Ishikawa (cell line): ENCODE results near the gene LCMT1.
A peak's percentile ranks its signal among the peaks of the same experiment; 100 is the strongest.

Experiments
- CEBPB ChIP-seq: IDR thresholded peaks from 2 replicates; pipeline ENCODE4 v1.6.1; 2012
- CREB1 ChIP-seq: IDR thresholded peaks from 2 replicates; pipeline ENCODE4 v1.6.1; 2012; ENCODE audit warnings: low read depth
- EGR1 ChIP-seq: IDR thresholded peaks from 2 replicates; pipeline ENCODE4 v1.6.1; 2012
- EP300 ChIP-seq: IDR thresholded peaks from 2 replicates; pipeline ENCODE4 v1.6.1; 2012; ENCODE audit warnings: borderline replicate concordance
- FOXM1 ChIP-seq: IDR thresholded peaks from 2 replicates; pipeline ENCODE4 v1.6.1; 2012; ENCODE audit warnings: low read depth, borderline replicate concordance
- MAX ChIP-seq: IDR thresholded peaks from 2 replicates; pipeline ENCODE4 v1.6.1; 2012
- NFIC ChIP-seq: IDR thresholded peaks from 2 replicates; pipeline ENCODE4 v1.6.1; 2012
- RAD21 ChIP-seq: IDR thresholded peaks from 2 replicates; pipeline ENCODE4 v1.6.1; 2012; ENCODE audit warnings: low read depth
- REST ChIP-seq: IDR thresholded peaks from 2 replicates; pipeline ENCODE4 v1.6.1; 2012; ENCODE audit warnings: low read depth, mild to moderate bottlenecking
- TAF1 ChIP-seq: IDR thresholded peaks from 2 replicates; pipeline ENCODE4 v1.6.1; 2012; ENCODE audit warnings: low read depth, mild to moderate bottlenecking
- TCF12 ChIP-seq: IDR thresholded peaks from 2 replicates; pipeline ENCODE4 v1.6.1; 2012; ENCODE audit warnings: low read depth
- TEAD4 ChIP-seq: IDR thresholded peaks from 2 replicates; pipeline ENCODE4 v1.6.1; 2012
- USF1 ChIP-seq: IDR thresholded peaks from 2 replicates; pipeline ENCODE4 v1.6.1; 2012
- YY1 ChIP-seq: IDR thresholded peaks from 2 replicates; pipeline ENCODE4 v1.6.1; 2012; ENCODE audit warnings: low read depth
- ZBTB7A ChIP-seq: IDR thresholded peaks from 2 replicates; pipeline ENCODE4 v1.6.1; 2012; ENCODE audit warnings: low read depth

Gene LCMT1

GRCh38 chr16:25106567-25107465 is 4.7 kb upstream of the LCMT1 start:
- peak; percentile 83 for TF ChIP-seq YY1
- TF ChIP-seq CREB1, result peak; percentile 77
- TF ChIP-seq TCF12, result peak; percentile 54
- TF ChIP-seq TAF1, result peak; percentile 74
- peak; percentile 84 for TF ChIP-seq MAX
- TF ChIP-seq ZBTB7A, result peak; percentile 31; the same call in 1 of the 2 replicates
- no peak for TF ChIP-seq FOXM1
- peak; percentile 27; the same call in 1 of the 2 replicates for TF ChIP-seq RAD21
- 0 out of 2 replicates have a peak, but pooled peaks have one; percentile 21 for TF ChIP-seq EP300
- TF ChIP-seq NFIC, result no peak; the same call in 1 of the 2 replicates
- TF ChIP-seq EGR1, result no peak
- no peak for TF ChIP-seq TEAD4

- no peak for TF ChIP-seq REST
- TF ChIP-seq TEAD4, result no peak
- TF ChIP-seq CREB1, result no peak
- TF ChIP-seq YY1, result no peak
- TF ChIP-seq EGR1, result no peak
- TF ChIP-seq TCF12, result no peak
- no peak for TF ChIP-seq EP300
- TF ChIP-seq RAD21, result no peak
- TF ChIP-seq MAX, result no peak
- TF ChIP-seq NFIC, result no peak
- TF ChIP-seq USF1, result no peak
- TF ChIP-seq TAF1, result no peak
- no peak for TF ChIP-seq CEBPB
- TF ChIP-seq FOXM1, result no peak
- TF ChIP-seq ZBTB7A, result no peak
Measured at GRCh38 chr16:25107466-25107792, 4.1 kb upstream of the LCMT1 start.

GRCh38 chr16:25108054-25108453 is 3.5 kb upstream of the LCMT1 start:
- no peak for TF ChIP-seq CEBPB
- no peak for TF ChIP-seq USF1
- TF ChIP-seq YY1, result no peak
- TF ChIP-seq CREB1, result no peak
- TF ChIP-seq TCF12, result no peak
- no peak for TF ChIP-seq MAX
- no peak for TF ChIP-seq RAD21
- TF ChIP-seq FOXM1, result no peak
- no peak for TF ChIP-seq ZBTB7A
- TF ChIP-seq NFIC, result no peak
- TF ChIP-seq EP300, result no peak
- TF ChIP-seq TEAD4, result no peak
- no peak for TF ChIP-seq TAF1

GRCh38 chr16:25109643-25110042 is 1.9 kb upstream of the LCMT1 start:
- TF ChIP-seq ZBTB7A (no peak), MAX (no peak), TEAD4 (0 out of 2 replicates have a peak, but pooled peaks have one; percentile 32), EGR1 (no peak), NFIC (peak; percentile 58)

- no peak for TF ChIP-seq CEBPB
- TF ChIP-seq REST, result no peak
- no peak for TF ChIP-seq USF1
- TF ChIP-seq ZBTB7A, result no peak
- TF ChIP-seq EGR1, result no peak
- no peak for TF ChIP-seq NFIC
- TF ChIP-seq YY1, result no peak
Measured at GRCh38 chr16:25110387-25110947, 1.1 kb upstream of the LCMT1 start.
